ENCODE measurements around the gene ZNF865.

DNA sequence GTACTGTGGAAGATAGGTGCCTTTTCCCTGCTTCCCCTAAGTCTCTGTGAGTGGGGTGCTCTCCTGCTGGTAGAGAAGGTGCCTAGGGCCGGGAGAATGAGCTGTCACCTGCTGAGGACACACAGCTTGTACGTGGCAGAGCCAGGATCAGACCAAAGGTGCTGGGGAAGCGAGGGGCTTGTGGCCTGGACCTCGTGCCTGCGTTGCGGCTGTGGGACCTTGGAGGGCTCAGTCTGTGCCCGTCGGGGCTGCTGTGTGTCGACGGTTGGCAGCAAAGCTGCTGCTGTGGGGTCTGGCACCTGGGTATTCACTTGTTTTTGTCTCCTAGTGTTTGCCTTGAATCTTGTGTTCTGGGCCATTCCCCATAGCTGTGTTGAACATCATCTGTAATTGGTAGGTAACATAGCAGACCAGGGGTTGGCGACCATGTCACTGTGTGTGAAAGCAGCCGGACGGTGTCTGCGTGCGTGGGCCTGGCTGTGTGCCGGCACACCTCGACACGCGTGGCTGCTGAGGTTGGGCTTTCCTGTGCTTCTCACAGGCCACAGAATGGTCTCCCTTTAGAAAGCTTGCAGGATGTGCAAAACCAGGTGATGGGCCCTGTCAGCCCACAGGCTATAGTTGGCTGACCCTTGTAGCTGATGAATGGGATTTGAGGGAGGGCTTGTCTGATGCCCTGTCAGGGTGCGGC lies 58.5 kb downstream of the ZNF865 start:
- TF ChIP-seq CTCF (IDR thresholded peaks at IDR 0.05; ENCODE audit: insufficient read depth, low read depth, low read length) (no peak), EZH2 (IDR thresholded peaks at IDR 0.05; ENCODE audit: insufficient read depth, low read length) (no peak)
